SK-N-SH (cell line): ENCODE results near the gene EFEMP2.

Source experiments
- MXI1 ChIP-seq: IDR thresholded peaks from 2 replicates; pipeline ENCODE4 v1.6.1; 2012; ENCODE audit warnings: mild to moderate bottlenecking, low read depth, low read length, improper control_type of control experiment
- PBX3 ChIP-seq: IDR thresholded peaks from 2 replicates; pipeline ENCODE4; 2012
- TF ChIP-seq, protein P1 (sequence below): fragments of 200-600 bp; sonication (generic); IDR thresholded peaks from 2 replicates; pipeline ENCODE4 v1.6.1; 2017; ENCODE audit warnings: antibody characterized with exemption, mild to moderate bottlenecking, moderate library complexity

DNA sequence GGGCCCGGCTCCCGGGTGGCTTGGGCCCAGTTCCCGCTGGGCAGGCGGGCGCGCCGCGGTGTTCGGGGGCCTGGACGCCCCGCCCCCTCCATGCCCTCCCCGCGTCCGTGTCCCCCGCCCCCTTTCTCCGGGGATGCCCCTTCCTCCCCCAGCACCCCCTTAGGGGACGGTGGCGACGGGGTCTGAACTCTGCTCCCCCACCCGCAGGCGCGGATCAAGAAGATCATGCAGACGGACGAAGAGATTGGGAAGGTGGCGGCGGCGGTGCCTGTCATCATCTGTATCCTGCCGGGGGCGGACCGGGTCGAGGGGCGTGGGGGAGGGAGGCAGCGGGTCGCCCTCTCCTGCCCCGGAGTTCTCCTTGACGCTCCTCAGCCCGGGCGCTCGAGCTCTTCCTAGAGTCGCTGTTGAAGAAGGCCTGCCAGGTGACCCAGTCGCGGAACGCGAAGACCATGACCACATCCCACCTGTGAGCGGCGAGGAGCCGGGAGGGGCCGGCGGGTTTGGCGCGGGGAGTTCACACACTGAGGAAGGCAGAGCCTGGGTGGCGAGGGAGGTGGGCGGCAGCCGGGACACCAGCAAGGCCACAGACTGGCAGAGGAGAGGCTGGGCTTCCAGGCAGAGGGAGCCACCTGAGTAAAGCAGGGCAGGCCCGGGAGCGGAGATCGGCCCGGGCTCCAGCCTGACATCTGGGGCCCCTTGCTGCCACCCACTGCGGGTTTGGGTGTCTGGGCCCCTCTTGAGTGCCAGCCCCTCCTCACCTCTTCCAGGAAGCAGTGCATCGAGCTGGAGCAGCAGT, 47.2 kb upstream of the EFEMP2 start:
- TF ChIP-seq MXI1, result no peak
- no peak for TF ChIP-seq PBX3
- TF ChIP-seq, protein P1, sequence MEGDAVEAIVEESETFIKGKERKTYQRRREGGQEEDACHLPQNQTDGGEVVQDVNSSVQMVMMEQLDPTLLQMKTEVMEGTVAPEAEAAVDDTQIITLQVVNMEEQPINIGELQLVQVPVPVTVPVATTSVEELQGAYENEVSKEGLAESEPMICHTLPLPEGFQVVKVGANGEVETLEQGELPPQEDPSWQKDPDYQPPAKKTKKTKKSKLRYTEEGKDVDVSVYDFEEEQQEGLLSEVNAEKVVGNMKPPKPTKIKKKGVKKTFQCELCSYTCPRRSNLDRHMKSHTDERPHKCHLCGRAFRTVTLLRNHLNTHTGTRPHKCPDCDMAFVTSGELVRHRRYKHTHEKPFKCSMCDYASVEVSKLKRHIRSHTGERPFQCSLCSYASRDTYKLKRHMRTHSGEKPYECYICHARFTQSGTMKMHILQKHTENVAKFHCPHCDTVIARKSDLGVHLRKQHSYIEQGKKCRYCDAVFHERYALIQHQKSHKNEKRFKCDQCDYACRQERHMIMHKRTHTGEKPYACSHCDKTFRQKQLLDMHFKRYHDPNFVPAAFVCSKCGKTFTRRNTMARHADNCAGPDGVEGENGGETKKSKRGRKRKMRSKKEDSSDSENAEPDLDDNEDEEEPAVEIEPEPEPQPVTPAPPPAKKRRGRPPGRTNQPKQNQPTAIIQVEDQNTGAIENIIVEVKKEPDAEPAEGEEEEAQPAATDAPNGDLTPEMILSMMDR, result no peak
